Uterus (tissue), 2 donors: ENCODE data around the gene ADAMTSL1.

Experiments used
- POLR2A ChIP-seq, 2 donors: fragments of 450-650 bp; IDR thresholded peaks; one replicate each; pipeline ENCODE4 v1.6.1; 2016; ENCODE audit warnings: antibody characterized with exemption in 2 of 2, mild to moderate bottlenecking in 1 of 2, moderate library complexity in 1 of 2
- TF ChIP-seq, protein P1 (sequence below), 4 experiments: fragments of 200-600 bp in 2 of 4; fragments of 450-650 bp in 2 of 4; sonication (generic) in 2 of 4; IDR thresholded peaks; one replicate each; pipeline ENCODE4 v1.5.1; 2016 to 2019; ENCODE audit warnings: antibody characterized with exemption in 4 of 4, mild to moderate bottlenecking in 2 of 4, moderate library complexity in 1 of 4

DNA sequence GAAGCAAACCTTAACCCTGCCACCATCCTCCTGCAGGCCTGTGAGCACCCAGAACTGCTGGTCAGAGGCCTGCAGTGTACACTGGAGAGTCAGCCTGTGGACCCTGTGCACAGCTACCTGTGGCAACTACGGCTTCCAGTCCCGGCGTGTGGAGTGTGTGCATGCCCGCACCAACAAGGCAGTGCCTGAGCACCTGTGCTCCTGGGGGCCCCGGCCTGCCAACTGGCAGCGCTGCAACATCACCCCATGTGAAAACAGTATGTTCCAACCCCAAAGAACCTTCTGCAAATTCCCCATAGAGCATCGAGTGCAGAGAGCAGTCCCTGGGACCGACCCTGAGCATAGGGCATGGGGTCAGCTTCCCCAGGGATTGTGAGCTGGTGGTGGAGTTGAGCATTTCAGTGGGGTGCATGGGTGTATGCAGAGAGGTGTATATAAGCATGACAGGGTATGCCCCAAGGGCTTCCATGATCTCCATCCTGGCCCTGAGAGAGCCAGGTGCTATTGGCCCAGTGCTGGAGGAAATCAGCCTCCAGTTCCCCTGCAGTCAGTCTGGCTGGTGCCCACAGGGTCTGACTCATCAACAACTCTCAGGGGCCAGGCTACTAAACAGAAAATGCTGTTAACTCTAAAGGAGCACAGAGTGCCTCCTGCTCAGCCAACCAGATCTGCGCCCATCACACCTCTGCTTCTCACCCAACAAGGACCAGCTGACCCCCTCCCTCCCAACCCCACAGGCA, 432.9 kb downstream of the ADAMTSL1 start:
- TF ChIP-seq, protein P1, sequence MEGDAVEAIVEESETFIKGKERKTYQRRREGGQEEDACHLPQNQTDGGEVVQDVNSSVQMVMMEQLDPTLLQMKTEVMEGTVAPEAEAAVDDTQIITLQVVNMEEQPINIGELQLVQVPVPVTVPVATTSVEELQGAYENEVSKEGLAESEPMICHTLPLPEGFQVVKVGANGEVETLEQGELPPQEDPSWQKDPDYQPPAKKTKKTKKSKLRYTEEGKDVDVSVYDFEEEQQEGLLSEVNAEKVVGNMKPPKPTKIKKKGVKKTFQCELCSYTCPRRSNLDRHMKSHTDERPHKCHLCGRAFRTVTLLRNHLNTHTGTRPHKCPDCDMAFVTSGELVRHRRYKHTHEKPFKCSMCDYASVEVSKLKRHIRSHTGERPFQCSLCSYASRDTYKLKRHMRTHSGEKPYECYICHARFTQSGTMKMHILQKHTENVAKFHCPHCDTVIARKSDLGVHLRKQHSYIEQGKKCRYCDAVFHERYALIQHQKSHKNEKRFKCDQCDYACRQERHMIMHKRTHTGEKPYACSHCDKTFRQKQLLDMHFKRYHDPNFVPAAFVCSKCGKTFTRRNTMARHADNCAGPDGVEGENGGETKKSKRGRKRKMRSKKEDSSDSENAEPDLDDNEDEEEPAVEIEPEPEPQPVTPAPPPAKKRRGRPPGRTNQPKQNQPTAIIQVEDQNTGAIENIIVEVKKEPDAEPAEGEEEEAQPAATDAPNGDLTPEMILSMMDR (IDR thresholded peaks at IDR 0.05), result no peak
- no peak for TF ChIP-seq POLR2A (IDR thresholded peaks at IDR 0.05)
